Measurements from ENCODE around the gene PKN2.
"Not testable (repeated sequence)": the region's sequence is repeated elsewhere in the genome, so short reads cannot be mapped to it uniquely, and the experiment has no call there.

The PKN2 gene

DNA sequence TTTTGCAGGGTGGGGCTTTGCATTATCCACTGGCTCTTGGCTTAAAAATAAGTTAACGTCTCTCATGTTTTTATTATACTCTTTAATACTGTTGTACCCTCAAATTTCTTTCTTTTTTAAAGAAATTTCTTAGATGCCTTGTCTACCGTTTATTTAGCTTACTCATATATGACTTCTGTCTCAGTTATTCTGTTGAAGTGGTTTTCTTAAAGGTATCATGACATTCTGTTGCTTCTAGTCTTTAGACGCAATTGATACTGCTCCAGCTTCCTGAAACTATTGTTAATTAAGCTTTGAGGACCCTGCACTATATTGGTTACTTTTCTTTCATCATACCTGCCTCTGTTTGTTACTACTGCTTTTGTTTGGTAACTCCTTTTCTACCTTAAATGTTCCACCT, 11.7 kb downstream of the PKN2 start:
- H3K4me3 ChIP-seq (ENCODE audit: low read length) = no peak overlapping the region
- TF ChIP-seq, protein P1, sequence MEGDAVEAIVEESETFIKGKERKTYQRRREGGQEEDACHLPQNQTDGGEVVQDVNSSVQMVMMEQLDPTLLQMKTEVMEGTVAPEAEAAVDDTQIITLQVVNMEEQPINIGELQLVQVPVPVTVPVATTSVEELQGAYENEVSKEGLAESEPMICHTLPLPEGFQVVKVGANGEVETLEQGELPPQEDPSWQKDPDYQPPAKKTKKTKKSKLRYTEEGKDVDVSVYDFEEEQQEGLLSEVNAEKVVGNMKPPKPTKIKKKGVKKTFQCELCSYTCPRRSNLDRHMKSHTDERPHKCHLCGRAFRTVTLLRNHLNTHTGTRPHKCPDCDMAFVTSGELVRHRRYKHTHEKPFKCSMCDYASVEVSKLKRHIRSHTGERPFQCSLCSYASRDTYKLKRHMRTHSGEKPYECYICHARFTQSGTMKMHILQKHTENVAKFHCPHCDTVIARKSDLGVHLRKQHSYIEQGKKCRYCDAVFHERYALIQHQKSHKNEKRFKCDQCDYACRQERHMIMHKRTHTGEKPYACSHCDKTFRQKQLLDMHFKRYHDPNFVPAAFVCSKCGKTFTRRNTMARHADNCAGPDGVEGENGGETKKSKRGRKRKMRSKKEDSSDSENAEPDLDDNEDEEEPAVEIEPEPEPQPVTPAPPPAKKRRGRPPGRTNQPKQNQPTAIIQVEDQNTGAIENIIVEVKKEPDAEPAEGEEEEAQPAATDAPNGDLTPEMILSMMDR (conservative IDR thresholded peaks at IDR 0.05; ENCODE audit: low read depth, low read length) = no peak
- DNase-seq (ENCODE audit: low read depth) = no peak

DNA sequence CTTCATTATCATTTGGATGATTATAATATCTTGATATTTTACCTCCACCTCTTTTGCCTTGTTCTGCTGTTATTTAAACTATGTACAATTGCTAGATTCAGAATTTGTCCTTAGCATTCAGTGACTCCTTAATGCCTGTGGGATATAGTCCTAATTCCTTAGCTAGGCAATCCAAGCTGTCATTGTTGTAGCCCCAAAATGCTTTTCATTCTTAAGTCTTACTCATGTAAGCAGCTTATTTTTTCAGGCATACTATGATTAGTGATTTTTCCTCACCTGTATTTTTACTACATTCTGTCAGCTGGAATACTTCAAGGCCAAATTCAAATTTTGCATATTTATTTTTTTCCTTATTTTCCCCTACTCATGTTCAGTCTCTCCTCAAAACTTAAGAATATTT, 13.4 kb downstream of the PKN2 start:
- DNase-seq (ENCODE audit: low read depth) = peak; percentile 64
- no peak overlapping the region for H3K4me3 ChIP-seq (ENCODE audit: low read length)
- TF ChIP-seq, protein P1 (conservative IDR thresholded peaks at IDR 0.05; ENCODE audit: low read depth, low read length) = no peak

DNA sequence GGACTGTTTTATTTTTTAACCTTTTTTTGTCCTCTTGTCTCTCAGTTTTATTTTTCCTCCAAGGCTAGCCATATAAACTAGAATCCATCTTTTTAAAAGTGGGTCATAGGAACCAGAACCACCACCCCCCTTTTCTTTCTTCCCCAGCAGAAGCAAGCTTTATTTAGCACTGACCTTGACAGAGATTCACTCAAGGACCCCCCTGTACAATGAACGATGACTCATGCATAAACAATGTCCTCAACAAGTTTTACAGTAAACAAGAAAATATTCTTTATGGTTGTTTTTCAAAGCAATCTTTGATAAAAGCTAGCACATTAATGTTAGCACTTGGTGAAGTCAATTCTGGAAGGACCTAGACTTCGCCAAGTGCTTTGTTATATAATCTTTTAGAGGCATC, 14.1 kb downstream of the PKN2 start:
- TF ChIP-seq, protein P1 (conservative IDR thresholded peaks at IDR 0.05; ENCODE audit: low read depth, low read length) = no peak
- DNase-seq (ENCODE audit: low read depth) = no peak
- H3K4me3 ChIP-seq (ENCODE audit: low read length) = no peak overlapping the region

DNA sequence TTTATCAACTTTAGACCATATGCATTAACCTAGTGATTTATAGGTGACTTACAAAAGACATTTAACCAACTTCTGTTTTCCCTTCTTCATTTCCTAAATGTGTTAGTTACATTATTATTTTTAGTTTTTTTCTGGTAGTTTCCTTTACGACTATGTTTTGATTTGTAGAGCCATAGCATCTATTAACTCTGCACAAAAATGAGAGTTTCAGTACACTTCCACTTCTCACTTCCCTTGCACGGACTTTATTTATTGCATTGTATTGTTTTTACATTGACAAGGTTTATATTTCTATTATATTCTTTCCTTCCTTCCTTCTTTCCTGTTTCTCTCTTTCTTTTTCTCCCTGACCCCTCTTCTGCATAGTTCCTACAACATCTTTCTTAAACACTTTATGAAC, 14.7 kb downstream of the PKN2 start:
- TF ChIP-seq, protein P1 (conservative IDR thresholded peaks at IDR 0.05; ENCODE audit: low read depth, low read length) = no peak
- no peak for DNase-seq (ENCODE audit: low read depth)
- no peak overlapping the region for H3K4me3 ChIP-seq (ENCODE audit: low read length)

DNA sequence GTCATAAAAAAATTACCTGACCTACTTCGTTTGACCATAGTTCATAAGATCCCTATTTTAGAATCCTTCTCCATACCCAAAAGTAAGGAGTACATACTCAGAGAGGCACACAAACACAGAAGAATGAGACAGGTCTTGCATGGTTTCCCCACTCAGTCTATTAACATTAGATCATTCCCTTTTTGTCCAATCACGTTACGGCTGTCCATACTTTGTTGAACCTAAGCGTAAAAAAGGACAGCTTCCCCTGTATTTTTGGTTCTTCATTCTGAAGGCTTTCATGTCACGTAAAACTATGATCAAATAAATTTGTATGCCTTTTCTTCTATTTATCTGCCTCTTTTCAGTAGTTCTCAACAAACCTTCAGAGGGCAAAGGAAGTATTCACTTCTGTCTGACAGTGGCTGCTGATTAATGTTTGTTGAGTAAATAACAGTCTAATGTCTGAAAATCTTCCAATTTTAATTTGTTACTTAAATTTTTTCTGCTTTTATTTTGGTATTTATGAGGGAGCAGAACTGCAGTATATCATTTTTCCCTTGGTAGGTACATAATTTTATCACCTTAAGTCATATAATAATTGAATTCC, 16.4 kb downstream of the PKN2 start:
- TF ChIP-seq, protein P1 (conservative IDR thresholded peaks at IDR 0.05; ENCODE audit: low read depth, low read length) = no peak
- no peak for DNase-seq (ENCODE audit: low read depth)
- no peak overlapping the region for H3K4me3 ChIP-seq (ENCODE audit: low read length)

DNA sequence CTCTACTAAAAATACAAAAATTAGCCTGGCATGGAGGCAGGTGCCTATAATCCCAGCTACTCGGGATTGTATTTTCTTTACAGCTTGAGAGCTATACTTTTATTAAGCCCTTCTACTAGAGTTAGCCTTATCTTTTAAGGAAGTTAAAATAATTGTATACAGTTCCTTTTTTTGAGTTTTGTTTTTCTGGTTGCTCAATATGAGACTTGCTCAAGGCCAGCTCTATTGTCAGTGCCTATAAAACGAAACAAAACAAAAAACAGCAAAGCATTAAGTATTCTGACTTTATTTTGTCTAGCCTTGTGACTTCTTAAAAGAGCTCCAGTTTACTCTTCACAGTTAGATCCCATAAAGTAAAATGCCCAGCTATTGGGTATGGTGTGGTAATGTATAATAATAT, 17.2 kb downstream of the PKN2 start:
- DNase-seq (ENCODE audit: low read depth) = no peak
- TF ChIP-seq, protein P1 (conservative IDR thresholded peaks at IDR 0.05; ENCODE audit: low read depth, low read length) = no peak
- H3K4me3 ChIP-seq (ENCODE audit: low read length) = no peak overlapping the region

DNA sequence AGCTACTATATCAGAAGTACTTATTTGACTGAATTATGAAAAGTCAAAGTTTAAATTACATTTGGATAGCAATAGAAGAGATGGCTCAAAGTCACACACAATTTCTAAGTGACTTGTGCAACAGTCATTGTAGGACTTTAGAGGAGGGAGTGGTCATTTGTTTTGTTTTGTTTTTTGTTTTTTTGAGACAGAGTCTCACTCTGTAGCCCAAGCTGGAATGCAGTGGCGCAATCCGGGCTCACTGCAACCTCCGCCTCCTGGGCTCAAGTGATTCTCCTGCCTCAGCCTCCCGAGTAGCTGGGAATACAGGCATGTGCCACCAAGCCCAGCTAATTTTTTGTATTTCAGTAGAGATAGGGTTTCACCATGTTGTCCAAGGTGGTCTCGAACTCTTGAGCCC, 17.7 kb downstream of the PKN2 start:
- not testable (repeated sequence) for H3K4me3 ChIP-seq (ENCODE audit: low read length); DNase-seq (ENCODE audit: low read depth)

DNA sequence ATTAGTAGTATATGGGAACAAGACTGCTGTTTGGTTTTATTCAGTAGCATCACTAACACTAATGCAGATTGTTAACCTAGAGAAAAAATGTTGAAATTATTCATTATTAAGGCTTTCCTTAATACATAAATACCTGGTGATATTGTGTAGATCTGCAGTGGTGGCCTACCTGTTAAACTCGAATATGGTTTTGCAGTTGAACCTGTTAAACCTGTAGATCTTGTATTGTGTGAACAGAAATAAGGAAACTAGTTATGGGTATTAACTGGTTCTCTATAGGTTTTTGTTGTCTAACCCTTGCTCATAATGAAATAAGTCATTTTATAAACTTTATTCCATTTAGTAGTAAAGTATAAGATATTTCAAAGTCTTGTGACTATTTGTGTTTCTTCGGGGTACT, 23.9 kb downstream of the PKN2 start:
- TF ChIP-seq, protein P1 (conservative IDR thresholded peaks at IDR 0.05; ENCODE audit: low read depth, low read length) = no peak
- no peak for DNase-seq (ENCODE audit: low read depth)
- H3K4me3 ChIP-seq (ENCODE audit: low read length) = no peak overlapping the region

DNA sequence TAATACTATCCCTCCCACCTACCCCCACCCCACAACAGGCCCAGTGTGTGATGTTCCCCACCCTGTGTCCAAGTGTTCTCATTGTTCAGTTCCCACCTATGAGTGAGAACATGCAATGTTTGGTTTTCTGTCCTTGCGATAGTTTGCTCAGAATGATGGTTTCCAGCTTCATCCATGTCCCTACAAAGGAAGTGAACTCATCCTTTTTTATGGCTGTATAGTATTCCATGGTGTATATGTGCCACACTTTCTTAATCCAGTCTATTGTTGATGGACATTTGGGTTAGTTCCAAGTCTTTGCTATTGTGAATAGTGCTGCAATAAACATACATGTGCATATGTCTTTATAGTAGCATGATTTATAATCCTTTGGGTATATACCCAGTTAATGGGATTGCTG, 28.8 kb downstream of the PKN2 start:
- DNase-seq (ENCODE audit: low read depth); H3K4me3 ChIP-seq (ENCODE audit: low read length): not testable (repeated sequence)

DNA sequence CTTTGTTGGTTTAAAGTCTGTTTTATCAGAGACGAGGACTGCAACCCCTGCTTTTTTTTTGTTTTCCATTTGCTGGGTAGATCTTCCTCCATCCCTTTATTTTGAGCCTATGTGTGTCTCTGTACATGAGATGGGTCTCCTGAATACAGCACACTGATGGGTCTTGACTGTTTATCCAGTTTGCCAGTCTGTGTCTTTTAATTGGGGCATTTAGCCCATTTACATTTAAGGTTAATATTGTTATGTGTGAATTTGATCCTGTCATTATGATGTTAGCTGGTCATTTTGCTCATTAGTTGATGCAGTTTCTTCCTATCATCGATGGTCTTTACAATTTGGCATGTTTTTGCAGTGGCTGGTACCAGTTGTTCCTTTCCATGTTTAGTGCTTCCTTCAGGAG, 32.5 kb downstream of the PKN2 start:
- DNase-seq (ENCODE audit: low read depth); H3K4me3 ChIP-seq (ENCODE audit: low read length): not testable (repeated sequence)

Data from retinal pigment epithelial cell (primary cell).